Thyroid gland (tissue), 4 donors: ENCODE data around the gene DNAH9. TPM values are rescaled to one million over a fixed set of nuclear protein-coding genes. Genes with fewer than 3 reads are reported as not detected.

Experiments
- DNase-seq, 2 donors: peaks; one replicate each; pipeline ENCODE4 v3.0.0-alpha.2; 2019
- H3K27ac ChIP-seq, 3 donors: fragments of 200-600 bp; sonication (generic); 1 replicate in 2 of 3; 2 replicates in 1 of 3; pipeline ENCODE4 v1.5.1; 2016 to 2019; ENCODE audit warnings: mild to moderate bottlenecking in 1 of 3, moderate library complexity in 1 of 3
- H3K27me3 ChIP-seq: fragments of 200-600 bp; sonication (generic); one replicate; pipeline ENCODE4 v1.5.1; 2019
- H3K36me3 ChIP-seq, 2 donors: fragments of 200-600 bp; sonication (generic); one replicate each; pipeline ENCODE4 v1.5.1; 2016 to 2019
- H3K4me1 ChIP-seq, 2 donors: fragments of 200-600 bp; sonication (generic); one replicate each; pipeline ENCODE4 v1.5.1; 2017 to 2019
- H3K4me3 ChIP-seq, 3 donors: fragments of 200-600 bp; sonication (generic); replicated peaks in 1 of 3; 1 replicate in 2 of 3; 2 replicates in 1 of 3; pipeline ENCODE4 v1.5.1; 2016; ENCODE audit warnings: mild to moderate bottlenecking in 1 of 3
- H3K9me3 ChIP-seq: fragments of 200-600 bp; sonication (generic); one replicate; pipeline ENCODE4 v1.5.1; 2017
- CTCF ChIP-seq, 6 experiments: fragments of 200-600 bp in 3 of 6; fragments of 450-650 bp in 3 of 6; sonication (generic) in 3 of 6; IDR thresholded peaks; one replicate each; pipeline ENCODE4 v1.5.1; 2016 to 2019; ENCODE audit warnings: antibody characterized with exemption in 6 of 6, mild to moderate bottlenecking in 2 of 6, inconsistent platforms in 1 of 6, moderate library complexity in 1 of 6
- POLR2A ChIP-seq, 2 donors: fragments of 450-650 bp; IDR thresholded peaks; one replicate each; pipeline ENCODE4 v1.6.1; 2017; ENCODE audit warnings: antibody characterized with exemption in 2 of 2, mild to moderate bottlenecking in 2 of 2, moderate library complexity in 1 of 2
- WGBS, 2 donors: methylation state at CpG; one replicate each; pipeline ENCODE4 v1.1.5; 2017; 5-methylcytosine and 5-hydroxymethylcytosine counted together
- intact Hi-C: fragments of 100-400 bp; cut with DNase I; formaldehyde crosslinking; loops from one replicate; pipeline ENCODE4 v1.15.1; 2023
- total RNA-seq, 4 donors: library from RNA; depleted of rRNA; stranded (reverse); fragments of >200 nt; gene quantifications; one replicate each; pipeline ENCODE4 v1.2.3, GENCODE V29; 2016

The DNAH9 gene
- total RNA-seq, 4 donors from 2014 or later, result under 0.01 to 4.3 (median 2.3) TPM

GRCh38 chr17:11578998-11579397, 19.3 kb upstream of the DNAH9 start:
- H3K27ac ChIP-seq, result no peak overlapping the region
- intact Hi-C loops, result no loop called here
- TF ChIP-seq POLR2A (IDR thresholded peaks at IDR 0.05) (no peak), CTCF (IDR thresholded peaks at IDR 0.05) (no peak)

GRCh38 chr17:11580677-11581076, 17.6 kb upstream of the DNAH9 start:
- Histone ChIP-seq H3K4me1 (no peaks in the 10 kb centered on the region), H3K27me3 (no peaks in the 10 kb centered on the region), H3K36me3 (no peaks in the 10 kb centered on the region), H3K27ac (no peak overlapping the region), H3K9me3 (no peaks in the 10 kb centered on the region), H3K4me3 (no peak overlapping the region)
- no peak for DNase-seq
- TF ChIP-seq POLR2A (IDR thresholded peaks at IDR 0.05), result no peak
- TF ChIP-seq CTCF (IDR thresholded peaks at IDR 0.05), result no peak
- intact Hi-C loops, result no loop called here
- 86 to 96% methylated on average over 3 of the region's 3 CpGs for WGBS, 2 donors

More at GRCh38 chr17:11578998-11579397, 19.3 kb upstream of the DNAH9 start:
- H3K4me1 ChIP-seq, result no peaks in the 10 kb centered on the region
- no peak for DNase-seq
- no peaks in the 10 kb centered on the region for H3K9me3 ChIP-seq
- H3K36me3 ChIP-seq, result no peaks in the 10 kb centered on the region
- 80 to 82% methylated on average over 3 of the region's 3 CpGs for WGBS, 2 donors
- no peak overlapping the region for H3K4me3 ChIP-seq
- H3K27me3 ChIP-seq, result no peaks in the 10 kb centered on the region

- whole genome bisulfite sequencing, 2 donors, result 95 to 98% methylated on average over 5 of the region's 5 CpGs
- H3K4me1 ChIP-seq, result no peaks in the 10 kb centered on the region
- no peak overlapping the region for H3K4me3 ChIP-seq
- no peak for DNase-seq
- intact Hi-C loops, result no loop called here
- H3K9me3 ChIP-seq, result no peaks in the 10 kb centered on the region
- TF ChIP-seq CTCF (IDR thresholded peaks at IDR 0.05) (no peak), POLR2A (IDR thresholded peaks at IDR 0.05) (no peak)
- no peaks in the 10 kb centered on the region for H3K36me3 ChIP-seq
- no peaks in the 10 kb centered on the region for H3K27me3 ChIP-seq
- no peak overlapping the region for H3K27ac ChIP-seq
Measured at GRCh38 chr17:11582217-11582616, 16.1 kb upstream of the DNAH9 start.

- no peaks in the 10 kb centered on the region for H3K36me3 ChIP-seq
- no peaks in the 10 kb centered on the region for H3K9me3 ChIP-seq
- H3K27ac ChIP-seq, result no peak overlapping the region
- TF ChIP-seq CTCF (IDR thresholded peaks at IDR 0.05), result no peak
- no peak for TF ChIP-seq POLR2A (IDR thresholded peaks at IDR 0.05)
- WGBS, 2 donors, result 100% methylated on average over 2 of the region's 9 CpGs; no CpG with 5 or more reads in 1 of the 2 donors
- no peak overlapping the region for H3K4me3 ChIP-seq
- no peaks in the 10 kb centered on the region for H3K27me3 ChIP-seq
- no peaks in the 10 kb centered on the region for H3K4me1 ChIP-seq
- DNase-seq, result no peak
- intact Hi-C loops, result no loop called here
Measured at GRCh38 chr17:11583306-11583992, 14.8 kb upstream of the DNAH9 start.

GRCh38 chr17:11589716-11590115, 8.6 kb upstream of the DNAH9 start:
- 85 to 94% methylated on average over 3 of the region's 3 CpGs for WGBS, 2 donors
- DNase-seq, result no peak
- Histone ChIP-seq H3K27me3 (no peaks in the 10 kb centered on the region), H3K4me3 (no peak overlapping the region), H3K4me1 (no peaks in the 10 kb centered on the region), H3K27ac (no peak overlapping the region), H3K36me3 (no peaks in the 10 kb centered on the region), H3K9me3 (no peaks in the 10 kb centered on the region)
- TF ChIP-seq POLR2A (IDR thresholded peaks at IDR 0.05) (no peak), CTCF (IDR thresholded peaks at IDR 0.05) (no peak)
- intact Hi-C loops, result no loop called here
